ENCODE data around the gene KRT15. TPM values are rescaled to one million over a fixed set of nuclear protein-coding genes. Genes with fewer than 3 reads are reported as not detected.

Gene KRT15
- total RNA-seq, 4 donors from 2014 or later = 0.80 to 17.6 (median 7.4) TPM

DNA sequence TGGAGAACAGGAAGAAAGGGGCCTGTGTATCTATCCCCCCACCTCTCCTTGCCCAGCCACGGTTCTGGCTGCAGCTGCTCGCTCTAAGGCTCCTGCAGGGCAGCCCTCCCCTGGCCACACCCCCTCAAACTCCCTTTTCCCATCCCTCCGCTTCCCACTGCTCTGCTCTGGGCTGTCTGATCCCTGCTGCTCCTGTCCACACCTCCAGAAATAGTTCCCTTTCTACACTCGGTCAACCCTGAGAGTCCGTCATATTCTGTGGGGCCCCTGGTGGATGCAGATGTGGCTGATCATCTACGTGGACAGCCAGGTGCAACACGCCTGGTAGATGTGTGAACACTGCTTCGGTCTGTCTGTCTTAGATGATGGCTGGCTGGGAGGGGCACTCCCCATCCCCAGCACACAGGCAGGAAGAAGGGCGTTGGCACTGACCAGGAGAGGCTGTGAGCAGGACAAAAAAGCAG is 28.7 kb upstream of the KRT15 start:
- intact Hi-C loops (cut with DNase I; ENCODE audit: low total_unique reads) (loop anchor here (5.0 kb wide), 2 partner anchors 100 to 115 kb away; no protein-coding TSS in a partner anchor), in situ Hi-C loops (cut with MboI; ENCODE audit: low pct_ligation_motif_present in 1 of 4, low pct_unique_long_range_greater_than_20kb in 1 of 4, low sequenced_read_pairs in 3 of 4) (loop anchor here in 3 of 4 donors (5.0 to 25.0 kb wide), 4 partner anchors 117 to 643 kb away; no protein-coding TSS in a partner anchor)
- Histone ChIP-seq H3K36me3 (no peaks in the 10 kb centered on the region), H3K9me3 (no peaks in the 10 kb centered on the region), H3K4me1 (peaks cover 6 to 55% (median 42%) of the 10 kb centered on the region in 4 donors), H3K27ac (peak overlapping the region; percentile 80 to 88 (median 84)), H3K27me3 (no peaks in the 10 kb centered on the region), H3K4me3 (no peak overlapping the region)
- no peak for TF ChIP-seq POLR2AphosphoS5 (IDR thresholded peaks at IDR 0.05)
- TF ChIP-seq EP300 (IDR thresholded peaks at IDR 0.05; ENCODE audit: low read depth) = no peak
- TF ChIP-seq POLR2A (IDR thresholded peaks at IDR 0.05) = no peak
- TF ChIP-seq, protein P1, sequence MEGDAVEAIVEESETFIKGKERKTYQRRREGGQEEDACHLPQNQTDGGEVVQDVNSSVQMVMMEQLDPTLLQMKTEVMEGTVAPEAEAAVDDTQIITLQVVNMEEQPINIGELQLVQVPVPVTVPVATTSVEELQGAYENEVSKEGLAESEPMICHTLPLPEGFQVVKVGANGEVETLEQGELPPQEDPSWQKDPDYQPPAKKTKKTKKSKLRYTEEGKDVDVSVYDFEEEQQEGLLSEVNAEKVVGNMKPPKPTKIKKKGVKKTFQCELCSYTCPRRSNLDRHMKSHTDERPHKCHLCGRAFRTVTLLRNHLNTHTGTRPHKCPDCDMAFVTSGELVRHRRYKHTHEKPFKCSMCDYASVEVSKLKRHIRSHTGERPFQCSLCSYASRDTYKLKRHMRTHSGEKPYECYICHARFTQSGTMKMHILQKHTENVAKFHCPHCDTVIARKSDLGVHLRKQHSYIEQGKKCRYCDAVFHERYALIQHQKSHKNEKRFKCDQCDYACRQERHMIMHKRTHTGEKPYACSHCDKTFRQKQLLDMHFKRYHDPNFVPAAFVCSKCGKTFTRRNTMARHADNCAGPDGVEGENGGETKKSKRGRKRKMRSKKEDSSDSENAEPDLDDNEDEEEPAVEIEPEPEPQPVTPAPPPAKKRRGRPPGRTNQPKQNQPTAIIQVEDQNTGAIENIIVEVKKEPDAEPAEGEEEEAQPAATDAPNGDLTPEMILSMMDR (IDR thresholded peaks at IDR 0.05) = no peak
- DNase-seq = no peak
- 67% methylated on average over 9 of the region's 9 CpGs; no CpG with 5 or more reads in 1 of the 2 donors for WGBS, 2 donors (ENCODE audit: low coverage in 1 of 2)

DNA sequence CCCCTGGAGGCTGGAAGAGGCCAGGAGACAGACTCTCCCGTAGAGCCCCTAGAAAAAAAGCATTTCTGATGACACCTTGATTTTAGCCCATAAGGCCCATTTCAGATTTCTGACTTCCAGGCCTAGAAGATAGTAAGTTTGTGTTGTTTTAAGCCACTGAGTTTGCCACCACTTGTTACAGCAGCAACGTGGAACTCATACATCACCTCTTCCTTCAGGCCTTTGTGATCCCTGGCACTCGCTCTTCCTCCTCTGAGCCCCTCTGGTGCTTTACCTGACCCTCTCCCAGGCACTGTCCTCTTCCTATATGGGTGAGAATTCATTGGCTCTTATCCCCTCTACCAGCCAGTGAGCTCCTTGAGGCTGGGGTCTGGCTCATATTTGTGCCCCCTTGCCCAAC is 28.1 kb upstream of the KRT15 start:
- TF ChIP-seq EP300 (IDR thresholded peaks at IDR 0.05; ENCODE audit: low read depth) = no peak
- no peak for TF ChIP-seq POLR2A (IDR thresholded peaks at IDR 0.05)
- TF ChIP-seq, protein P1 (IDR thresholded peaks at IDR 0.05) = no peak
- TF ChIP-seq POLR2AphosphoS5 (IDR thresholded peaks at IDR 0.05) = no peak
- H3K4me1 ChIP-seq = peaks cover 6 to 61% (median 43%) of the 10 kb centered on the region in 4 donors
- H3K27me3 ChIP-seq = no peaks in the 10 kb centered on the region
- no peak for DNase-seq
- WGBS, 2 donors (ENCODE audit: low coverage in 1 of 2) = 91 to 92% methylated on average over 2 to 3 of the region's 3 CpGs
- H3K9me3 ChIP-seq = no peaks in the 10 kb centered on the region
- intact Hi-C loops (cut with DNase I; ENCODE audit: low total_unique reads) (loop anchor here (5.0 kb wide), 2 partner anchors 100 to 115 kb away; no protein-coding TSS in a partner anchor), in situ Hi-C loops (cut with MboI; ENCODE audit: low pct_ligation_motif_present in 1 of 4, low pct_unique_long_range_greater_than_20kb in 1 of 4, low sequenced_read_pairs in 3 of 4) (loop anchor here in 3 of 4 donors (5.0 to 25.0 kb wide), 4 partner anchors 118 to 642 kb away; no protein-coding TSS in a partner anchor)
- H3K36me3 ChIP-seq = no peaks in the 10 kb centered on the region
- no peak overlapping the region for H3K4me3 ChIP-seq
- no peak overlapping the region for H3K27ac ChIP-seq

DNA sequence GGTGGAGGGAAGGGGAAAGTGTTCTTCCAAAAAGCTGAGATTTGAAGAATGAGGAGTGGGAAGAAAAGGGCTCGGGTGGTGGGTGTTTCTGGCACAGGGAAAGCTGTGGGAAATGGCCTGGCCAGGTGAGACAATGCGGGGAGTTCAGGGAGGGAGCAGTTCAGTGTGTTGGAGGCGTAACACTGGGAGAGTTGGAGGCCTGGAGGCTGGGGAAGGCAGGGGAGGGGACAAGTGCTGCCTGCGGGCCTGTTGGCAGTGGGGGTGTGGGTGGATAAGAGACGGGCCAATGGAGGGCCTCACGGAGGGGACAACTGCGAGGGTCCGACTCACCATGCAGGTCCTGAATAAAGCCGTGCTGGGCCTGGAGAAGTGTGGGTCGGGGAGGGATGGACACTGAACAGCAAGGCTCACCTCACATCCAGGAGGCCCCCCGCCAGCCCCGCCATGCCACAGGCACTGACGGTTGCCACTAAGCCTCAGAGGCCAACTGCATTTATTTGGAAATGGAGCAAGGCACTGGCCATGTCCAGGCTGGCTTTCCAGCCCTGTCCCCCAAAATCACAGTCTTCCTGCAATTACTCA is 27.2 kb upstream of the KRT15 start:
- intact Hi-C loops (cut with DNase I; ENCODE audit: low total_unique reads) = loop anchor here (5.0 kb wide), 2 partner anchors 101 to 116 kb away; no protein-coding TSS in a partner anchor
- DNase-seq = no peak
- in situ Hi-C loops (cut with MboI; ENCODE audit: low pct_ligation_motif_present in 1 of 4, low pct_unique_long_range_greater_than_20kb in 1 of 4, low sequenced_read_pairs in 3 of 4) = loop anchor here in 3 of 4 donors (5.0 to 25.0 kb wide), 4 partner anchors 119 to 641 kb away; no protein-coding TSS in a partner anchor
- no peaks in the 10 kb centered on the region for H3K9me3 ChIP-seq
- H3K27ac ChIP-seq = no peak overlapping the region
- no peak overlapping the region for H3K4me3 ChIP-seq
- TF ChIP-seq EP300 (IDR thresholded peaks at IDR 0.05; ENCODE audit: low read depth) (no peak), POLR2A (IDR thresholded peaks at IDR 0.05) (no peak), POLR2AphosphoS5 (IDR thresholded peaks at IDR 0.05) (no peak)
- TF ChIP-seq, protein P1 (IDR thresholded peaks at IDR 0.05) = no peak
- no peaks in the 10 kb centered on the region for H3K36me3 ChIP-seq
- H3K4me1 ChIP-seq = peaks cover 6 to 65% (median 45%) of the 10 kb centered on the region in 4 donors
- 67 to 81% methylated on average over 5 to 13 of the region's 13 CpGs for WGBS, 2 donors (ENCODE audit: low coverage in 1 of 2)
- no peaks in the 10 kb centered on the region for H3K27me3 ChIP-seq

DNA sequence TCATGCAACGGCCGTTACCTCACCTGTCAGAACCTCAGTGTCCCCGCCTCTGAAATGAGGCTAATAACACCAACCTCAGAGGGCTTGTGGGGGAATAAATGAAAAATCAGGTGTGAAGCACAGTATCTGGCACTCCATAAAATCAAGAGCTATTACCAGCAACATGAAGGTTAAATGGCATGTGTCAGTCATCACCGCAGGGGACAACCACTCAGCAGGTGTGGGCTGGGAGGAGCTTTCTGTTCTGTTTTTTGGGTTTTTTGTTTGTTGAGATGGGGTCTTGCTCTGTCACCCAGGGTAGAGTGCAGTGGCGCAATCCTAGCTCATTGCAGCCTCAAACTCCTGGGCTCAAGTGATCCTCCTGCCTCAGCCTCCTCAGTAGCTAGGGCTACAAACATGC is 26.2 kb upstream of the KRT15 start:
- Histone ChIP-seq H3K27ac (peak overlapping the region; percentile 61 to 75 (median 70)), H3K9me3 (no peaks in the 10 kb centered on the region), H3K27me3 (no peaks in the 10 kb centered on the region), H3K4me1 (peaks cover 6 to 57% (median 41%) of the 10 kb centered on the region in 4 donors), H3K36me3 (no peaks in the 10 kb centered on the region), H3K4me3 (no peak overlapping the region)
- TF ChIP-seq, protein P1 (IDR thresholded peaks at IDR 0.05) = no peak
- TF ChIP-seq POLR2AphosphoS5 (IDR thresholded peaks at IDR 0.05) = no peak
- TF ChIP-seq EP300 (IDR thresholded peaks at IDR 0.05; ENCODE audit: low read depth) = no peak
- TF ChIP-seq POLR2A (IDR thresholded peaks at IDR 0.05) = no peak
- DNase-seq = no peak
- WGBS, 2 donors (ENCODE audit: low coverage in 1 of 2) = 88 to 93% methylated on average over 2 to 5 of the region's 5 CpGs
- intact Hi-C loops (cut with DNase I; ENCODE audit: low total_unique reads) (loop anchor here (5.0 kb wide), 2 partner anchors 102 to 117 kb away; no protein-coding TSS in a partner anchor), in situ Hi-C loops (cut with MboI; ENCODE audit: low pct_ligation_motif_present in 1 of 4, low pct_unique_long_range_greater_than_20kb in 1 of 4, low sequenced_read_pairs in 3 of 4) (loop anchor here in 3 of 4 donors (5.0 to 25.0 kb wide), 4 partner anchors 120 to 640 kb away; no protein-coding TSS in a partner anchor)
